HepG2 (cell line): Measurements from ENCODE around the gene ARIH2. TPM values are rescaled to one million over a fixed set of nuclear protein-coding genes. Genes with fewer than 3 reads are reported as not detected.

Experiments
- CTCF ChIP-seq: sonication (generic); formaldehyde crosslinking; IDR thresholded peaks from 2 replicates; pipeline ENCODE4 v1.5.0; 2020; ENCODE audit warnings: mild to moderate bottlenecking, missing genetic modification reagents, moderate library complexity
- NR2F2 ChIP-seq: IDR thresholded peaks from 2 replicates; pipeline ENCODE4 v1.6.1; 2012; ENCODE audit warnings: low read depth, inconsistent platforms, borderline replicate concordance
- TEF ChIP-seq: sonication (generic); formaldehyde crosslinking; IDR thresholded peaks from 2 replicates; pipeline ENCODE4 v1.5.0; 2020; ENCODE audit warnings: missing genetic modification reagents
- USF2 ChIP-seq, 2 experiments: sonication (generic) in 1 of 2; formaldehyde crosslinking in 1 of 2; IDR thresholded peaks; 2 replicates each; pipeline versions ENCODE4 v1.5.1 to v1.6.1; 2011 to 2020; ENCODE audit warnings: borderline replicate concordance in 1 of 2, low read depth in 1 of 2, low read length in 1 of 2, mild to moderate bottlenecking in 1 of 2, missing genetic modification reagents in 1 of 2, moderate library complexity in 1 of 2
- ZHX1 ChIP-seq: sonication (generic); formaldehyde crosslinking; IDR thresholded peaks from 2 replicates; pipeline ENCODE4 v1.8.1; 2022; ENCODE audit warnings: low read depth, mild to moderate bottlenecking, missing genetic modification reagents
- ZNF543 ChIP-seq: sonication (generic); formaldehyde crosslinking; IDR thresholded peaks from 2 replicates; pipeline ENCODE4 v1.4.0; 2020; ENCODE audit warnings: mild to moderate bottlenecking, missing genetic modification reagents
- polyA plus RNA-seq, 8 experiments: library from polyadenylated mRNA; depleted of rRNA in 3 of 8; stranded (reverse) in 7 of 8; unstranded in 1 of 8; fragments of >200 nt; fragmentation: Illumina TruSeq in 4 of 8; extraction: Trizol in 4 of 8; gene quantifications; 2 replicates each; pipeline versions ENCODE4 v1.2.1 to v1.2.3, GENCODE V29; 2011 to 2016; ENCODE audit warnings: low read depth in 4 of 8, missing spikeins in 1 of 8, mixed read lengths in 1 of 8; ENCODE audit not compliant: insufficient read depth in 1 of 8
- total RNA-seq, 5 experiments: library from RNA; depleted of rRNA; stranded (reverse); fragments of >200 nt; fragmentation: Illumina TruSeq; extraction: Trizol; gene quantifications; 2 replicates each; pipeline ENCODE4 v1.2.3, GENCODE V29; 2016; ENCODE audit warnings: low read depth in 1 of 5

ARIH2 gene
- total and polyA plus RNA-seq, 2 of the 13 experiments (the other 11 are each of a cell fraction or from before 2014, with no cell fraction given) = 64.8 to 83.3 TPM

- TF ChIP-seq USF2 (IDR thresholded peaks at IDR 0.05; ENCODE audit: low read depth, low read length) = no peak
- TF ChIP-seq USF2 (CRISPR knock-in tag; IDR thresholded peaks at IDR 0.05; ENCODE audit: borderline replicate concordance) = no peak
- TF ChIP-seq CTCF = 0 out of 2 replicates have a peak, but pooled peaks have one; percentile 5
- TF ChIP-seq ZNF543 (CRISPR knock-in tag) = peak; percentile 90
- no peak for TF ChIP-seq NR2F2
- TF ChIP-seq TEF (CRISPR knock-in tag) = no peak
- no peak for TF ChIP-seq ZHX1 (CRISPR knock-in tag)
Measured at GRCh38 chr3:49017971-49018706, 99.5 kb downstream of the ARIH2 start, which contains the start of gene DALRD3 (continued).
